ENCODE measurements around the gene DIP2B. TPM values are rescaled to one million over a fixed set of nuclear protein-coding genes. Genes with fewer than 3 reads are reported as not detected.
A peak's percentile ranks its signal among the peaks of the same experiment; 100 is the strongest.

Gene DIP2B
- total RNA-seq, 2 experiments from 2014 or later: 29.5 to 30.0 TPM

- H3K27ac Mint-ChIP-seq: no peak overlapping the region
- TF ChIP-seq CTCF (IDR thresholded peaks at IDR 0.05): no peak
- H3K36me3 Mint-ChIP-seq (ENCODE audit: low read depth): no peaks in the 10 kb centered on the region
- Histone ChIP-seq H3K9me3 (ENCODE audit: control insufficient read depth in 1 of 2, insufficient read depth in 1 of 2, low read length in 2 of 2) (peaks cover 0 to 3% of the 10 kb centered on the region in 2 experiments), H3K36me3 (ENCODE audit: insufficient read depth, low read length) (no peaks in the 10 kb centered on the region), H3K27ac (ENCODE audit: low read depth in 1 of 2, low read length in 2 of 2) (no peak overlapping the region), H3K27me3 (ENCODE audit: control insufficient read depth in 1 of 2, insufficient read depth in 2 of 2, low read length in 2 of 2) (no peaks in the 10 kb centered on the region), H3K4me3 (ENCODE audit: low read length) (no peak overlapping the region), H3K4me1 (ENCODE audit: insufficient read depth, low read length) (no peaks in the 10 kb centered on the region)
- H3K9me3 Mint-ChIP-seq: no peaks in the 10 kb centered on the region
- CTCF ChIA-PET: no interaction called here
- no peak for ATAC-seq (ENCODE audit: poor library complexity)
- peaks cover 41% of the 10 kb centered on the region for H3K4me1 Mint-ChIP-seq (ENCODE audit: low read depth)
- no peak overlapping the region for H3K4me3 Mint-ChIP-seq
- DNase-seq: no peak
- no peaks in the 10 kb centered on the region for H3K27me3 Mint-ChIP-seq
- POLR2A ChIA-PET: interaction anchor here (0.6 to 1.1 kb wide), 2 partner anchors 11 to 68 kb away, joined by 3 read pairs; no protein-coding TSS in a partner anchor
- intact Hi-C loops (cut with DNase I, micrococcal nuclease): loop anchor here in 1 of 2 experiments (5.0 kb wide), 1 partner anchor 43 kb away; no protein-coding TSS in a partner anchor
Measured at GRCh38 chr12:50574601-50575348, 70.0 kb downstream of the DIP2B start.

- ATAC-seq (ENCODE audit: poor library complexity) (no peak), DNase-seq (peak in 1 of 14 experiments; percentile 11)
- no peak overlapping the region for H3K27ac Mint-ChIP-seq
- no peaks in the 10 kb centered on the region for H3K27me3 Mint-ChIP-seq
- ChIA-PET POLR2A (no interaction called here), CTCF (interaction anchor here (0.6 kb wide), 1 partner anchor 430 kb away, joined by 3 read pairs; no protein-coding TSS in a partner anchor)
- intact Hi-C loops (cut with DNase I, micrococcal nuclease): no loop called here
- no peak overlapping the region for H3K4me3 ChIP-seq (ENCODE audit: low read length)
- H3K4me1 ChIP-seq (ENCODE audit: insufficient read depth, low read length): no peaks in the 10 kb centered on the region
- H3K27ac ChIP-seq (ENCODE audit: low read depth in 1 of 2, low read length in 2 of 2): no peak overlapping the region
- no peak overlapping the region for H3K4me3 Mint-ChIP-seq
- TF ChIP-seq CTCF (IDR thresholded peaks at IDR 0.05): no peak
- H3K27me3 ChIP-seq (ENCODE audit: control insufficient read depth in 1 of 2, insufficient read depth in 2 of 2, low read length in 2 of 2): no peaks in the 10 kb centered on the region
- H3K4me1 Mint-ChIP-seq (ENCODE audit: low read depth): peaks cover 27% of the 10 kb centered on the region
- H3K36me3 Mint-ChIP-seq (ENCODE audit: low read depth): peaks cover 11% of the 10 kb centered on the region
- H3K9me3 ChIP-seq (ENCODE audit: control insufficient read depth in 1 of 2, insufficient read depth in 1 of 2, low read length in 2 of 2): no peaks in the 10 kb centered on the region
- H3K9me3 Mint-ChIP-seq: no peaks in the 10 kb centered on the region
- peaks cover 4% of the 10 kb centered on the region for H3K36me3 ChIP-seq (ENCODE audit: insufficient read depth, low read length)
Measured at GRCh38 chr12:50579757-50580267, 75.0 kb downstream of the DIP2B start.

GRCh38 chr12:50580436-50580835, 75.7 kb downstream of the DIP2B start:
- peaks cover 21% of the 10 kb centered on the region for H3K4me1 Mint-ChIP-seq (ENCODE audit: low read depth)
- H3K36me3 Mint-ChIP-seq (ENCODE audit: low read depth): peaks cover 11% of the 10 kb centered on the region
- no peak for TF ChIP-seq CTCF (IDR thresholded peaks at IDR 0.05)
- no peaks in the 10 kb centered on the region for H3K27me3 ChIP-seq (ENCODE audit: control insufficient read depth in 1 of 2, insufficient read depth in 2 of 2, low read length in 2 of 2)
- no peaks in the 10 kb centered on the region for H3K4me1 ChIP-seq (ENCODE audit: insufficient read depth, low read length)
- no peak overlapping the region for H3K4me3 Mint-ChIP-seq
- no peaks in the 10 kb centered on the region for H3K9me3 Mint-ChIP-seq
- no peaks in the 10 kb centered on the region for H3K9me3 ChIP-seq (ENCODE audit: control insufficient read depth in 1 of 2, insufficient read depth in 1 of 2, low read length in 2 of 2)
- intact Hi-C loops (cut with DNase I, micrococcal nuclease): no loop called here
- no peak for DNase-seq
- H3K4me3 ChIP-seq (ENCODE audit: low read length): no peak overlapping the region
- H3K27me3 Mint-ChIP-seq: no peaks in the 10 kb centered on the region
- no peak overlapping the region for H3K27ac Mint-ChIP-seq
- ChIA-PET POLR2A (no interaction called here), CTCF (no interaction called here)
- H3K27ac ChIP-seq (ENCODE audit: low read depth in 1 of 2, low read length in 2 of 2): no peak overlapping the region
- ATAC-seq (ENCODE audit: poor library complexity): no peak
- H3K36me3 ChIP-seq (ENCODE audit: insufficient read depth, low read length): peaks cover 4% of the 10 kb centered on the region

Data from CD4-positive, alpha-beta T cell (primary cell).